ENCODE results near the gene FAM117A. TPM values are rescaled to one million over a fixed set of nuclear protein-coding genes. Genes with fewer than 3 reads are reported as not detected.

Gene FAM117A
- total RNA-seq = 6.2 TPM
- 33.1 TPM for polyA plus RNA-seq

DNA sequence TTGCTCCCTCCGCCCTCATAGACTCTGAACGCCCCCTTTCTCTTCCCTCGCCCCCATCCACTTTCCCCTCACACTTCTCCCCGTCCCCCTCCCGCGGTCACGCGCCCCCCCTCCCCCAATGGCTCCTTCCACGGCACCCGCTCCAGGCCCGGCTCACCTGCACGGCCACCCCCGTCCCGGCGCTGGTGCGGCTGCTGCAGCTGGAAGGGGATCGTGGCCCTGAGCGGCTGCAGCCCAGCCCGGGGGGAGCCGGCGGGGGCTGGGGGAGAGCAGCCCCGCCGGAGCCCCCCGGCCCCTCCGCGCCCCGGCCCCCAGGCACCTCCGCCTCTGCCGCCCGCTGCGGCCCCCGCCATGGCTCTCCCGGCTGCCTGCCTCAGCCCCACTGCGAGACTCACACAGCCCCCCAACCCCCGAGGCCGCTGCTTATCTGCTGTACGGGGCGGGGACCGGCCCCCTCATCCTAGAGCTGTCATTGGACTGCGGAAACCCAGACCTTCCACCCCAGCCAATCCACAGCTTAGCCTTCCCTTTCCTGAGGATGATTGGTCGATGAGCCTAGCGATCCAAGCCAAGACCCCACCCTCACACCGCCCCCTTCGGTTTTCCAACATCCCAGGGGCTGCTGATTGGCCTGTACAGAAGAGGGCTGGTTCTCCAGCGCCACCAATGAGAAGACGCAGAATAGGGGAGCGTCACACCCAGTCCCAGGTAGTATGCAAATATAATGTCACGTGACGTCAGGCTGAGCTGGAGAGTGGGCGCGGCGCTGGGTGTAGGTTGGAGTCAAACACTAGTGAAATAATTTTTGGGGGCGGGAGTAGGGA, at the start of gene FAM117A:
TSS of gene FAM117A (minus strand) at position 397 of the 824 bp plus-strand sequence. CDS start at position 353, 44 bp downstream.
- Histone ChIP-seq H3K4me1 (ENCODE audit: insufficient read depth) (no peaks in the 10 kb centered on the region), H3K36me3 (ENCODE audit: insufficient read depth) (no peaks in the 10 kb centered on the region), H3K4me3 (ENCODE audit: low read depth, low read length) (peak within 1 kb of the TSS; percentile 94), H3K27ac (ENCODE audit: low read depth) (no peak within 1 kb of the TSS)
- peak; percentile 97 for DNase-seq (ENCODE audit: extremely low spot score)
- 1% methylated on average over 52 of the region's 53 CpGs for WGBS

DNA sequence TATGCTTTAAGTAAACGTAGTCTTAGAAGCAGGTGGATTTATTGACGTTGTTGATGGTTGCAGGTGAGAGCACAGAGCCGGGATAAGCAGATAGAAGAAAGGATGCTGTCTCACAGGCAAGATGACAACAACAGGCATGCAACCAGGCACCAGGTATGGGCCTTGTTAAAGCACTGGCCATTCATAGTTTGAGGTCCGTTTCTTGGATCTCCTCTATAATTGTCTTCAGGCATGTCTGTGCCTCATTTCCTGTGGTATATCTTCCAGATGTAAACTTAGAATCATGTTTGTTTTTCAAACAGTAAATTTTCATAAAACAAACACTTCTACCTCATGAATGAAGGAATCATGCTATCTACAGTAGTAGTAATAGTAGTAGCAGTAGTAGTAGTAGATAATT, 45.1 kb upstream of the FAM117A start:
- no peak overlapping the region for H3K4me3 ChIP-seq (ENCODE audit: low read depth, low read length)
- WGBS = 71% methylated on average over 4 of the region's 4 CpGs
- DNase-seq (ENCODE audit: extremely low spot score) = no peak
- H3K4me1 ChIP-seq (ENCODE audit: insufficient read depth) = no peaks in the 10 kb centered on the region
- no peak overlapping the region for H3K27ac ChIP-seq (ENCODE audit: low read depth)
- peaks cover 2% of the 10 kb centered on the region for H3K36me3 ChIP-seq (ENCODE audit: insufficient read depth)

- no peak overlapping the region for H3K4me3 ChIP-seq (ENCODE audit: low read depth, low read length)
- no peak overlapping the region for H3K27ac ChIP-seq (ENCODE audit: low read depth)
- no peaks in the 10 kb centered on the region for H3K4me1 ChIP-seq (ENCODE audit: insufficient read depth)
- no peak for DNase-seq (ENCODE audit: extremely low spot score)
- WGBS = 77% methylated on average over 2 of the region's 2 CpGs
- peaks cover 8% of the 10 kb centered on the region for H3K36me3 ChIP-seq (ENCODE audit: insufficient read depth)
Measured at GRCh38 chr17:49798738-49799137, 34.8 kb upstream of the FAM117A start.

DNA sequence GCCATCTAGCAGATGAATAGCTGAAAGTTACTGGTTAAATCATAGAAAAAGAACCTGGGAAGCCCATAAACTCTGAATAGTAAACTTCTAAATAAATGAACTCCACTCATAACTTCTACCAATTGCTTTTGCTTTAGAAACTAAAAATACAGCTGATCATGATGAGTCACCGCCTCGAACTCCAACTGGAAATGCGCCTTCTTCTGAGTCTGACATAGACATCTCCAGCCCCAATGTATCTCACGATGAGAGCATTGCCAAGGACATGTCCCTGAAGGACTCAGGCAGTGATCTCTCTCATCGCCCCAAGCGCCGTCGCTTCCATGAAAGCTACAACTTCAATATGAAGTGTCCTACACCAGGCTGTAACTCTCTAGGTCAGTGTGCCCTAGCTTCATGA, 34.3 kb upstream of the FAM117A start:
- no peak for DNase-seq (ENCODE audit: extremely low spot score)
- Histone ChIP-seq H3K4me1 (ENCODE audit: insufficient read depth) (no peaks in the 10 kb centered on the region), H3K4me3 (ENCODE audit: low read depth, low read length) (no peak overlapping the region), H3K27ac (ENCODE audit: low read depth) (no peak overlapping the region), H3K36me3 (ENCODE audit: insufficient read depth) (peaks cover 11% of the 10 kb centered on the region)
- WGBS = 81% methylated on average over 8 of the region's 8 CpGs

- no peak for DNase-seq (ENCODE audit: extremely low spot score)
- 76% methylated on average over 5 of the region's 5 CpGs for WGBS
- Histone ChIP-seq H3K27ac (ENCODE audit: low read depth) (no peak overlapping the region), H3K36me3 (ENCODE audit: insufficient read depth) (peaks cover 11% of the 10 kb centered on the region), H3K4me3 (ENCODE audit: low read depth, low read length) (no peak overlapping the region), H3K4me1 (ENCODE audit: insufficient read depth) (no peaks in the 10 kb centered on the region)
Measured at GRCh38 chr17:49795372-49795771, 31.4 kb upstream of the FAM117A start.

GRCh38 chr17:49793309-49793708, 29.4 kb upstream of the FAM117A start:
- Histone ChIP-seq H3K36me3 (ENCODE audit: insufficient read depth) (peaks cover 7% of the 10 kb centered on the region), H3K4me3 (ENCODE audit: low read depth, low read length) (no peak overlapping the region), H3K27ac (ENCODE audit: low read depth) (no peak overlapping the region), H3K4me1 (ENCODE audit: insufficient read depth) (no peaks in the 10 kb centered on the region)
- 89% methylated on average over 3 of the region's 3 CpGs for WGBS
- no peak for DNase-seq (ENCODE audit: extremely low spot score)

GRCh38 chr17:49789243-49789578, 25.3 kb upstream of the FAM117A start:
- Histone ChIP-seq H3K4me1 (ENCODE audit: insufficient read depth) (no peaks in the 10 kb centered on the region), H3K27ac (ENCODE audit: low read depth) (no peak overlapping the region), H3K4me3 (ENCODE audit: low read depth, low read length) (peak overlapping the region; percentile 29), H3K36me3 (ENCODE audit: insufficient read depth) (peaks cover 3% of the 10 kb centered on the region)
- DNase-seq (ENCODE audit: extremely low spot score) = no peak
- 2% methylated on average over 17 of the region's 17 CpGs for WGBS

DNA sequence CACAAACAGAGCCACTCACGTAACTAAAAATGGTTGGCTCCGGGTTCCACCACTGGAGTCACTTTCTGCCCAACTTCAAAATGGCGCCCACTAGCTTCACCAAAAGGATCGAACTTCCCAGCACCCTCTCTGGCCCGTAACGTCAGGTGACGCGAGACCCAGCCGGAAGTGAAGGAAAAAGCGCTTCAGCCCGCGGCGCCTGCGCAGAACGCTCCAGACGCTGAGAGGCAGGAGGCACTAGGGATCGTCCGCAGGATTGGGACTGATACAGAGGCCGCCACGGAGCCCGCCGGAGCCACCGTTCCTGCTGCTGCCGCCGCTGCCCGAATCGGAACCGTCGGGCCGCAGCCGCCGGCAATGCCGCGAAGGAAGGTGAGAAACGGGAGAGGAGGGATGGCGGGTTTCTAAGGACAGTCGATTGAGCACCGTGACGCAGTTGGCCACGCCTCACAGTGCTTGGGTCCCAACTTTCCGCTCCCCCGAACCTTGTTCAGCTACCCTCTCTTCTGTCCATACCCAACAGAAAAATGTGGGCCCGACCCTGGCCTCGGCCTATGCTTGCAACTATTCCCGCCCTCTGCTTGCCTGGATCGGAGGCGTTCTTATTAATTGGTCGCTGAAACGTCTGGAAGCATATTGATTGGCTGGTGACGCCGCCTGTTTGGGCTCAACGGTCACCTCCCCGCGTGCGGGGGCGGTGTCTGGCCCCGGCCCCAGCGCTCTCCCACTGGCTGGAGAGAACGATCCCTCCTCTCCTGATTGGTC, 24.7 kb upstream of the FAM117A start, which contains the start of gene KAT7:
TSS of gene KAT7 (plus strand) at position 204 of the 765 bp plus-strand sequence. CDS start at position 358, 154 bp downstream.
- peak within 1 kb of the TSS; percentile 98 for H3K27ac ChIP-seq (ENCODE audit: low read depth)
- peaks cover 2% of the 10 kb centered on the region for H3K36me3 ChIP-seq (ENCODE audit: insufficient read depth)
- under 1% methylated on average over 59 of the region's 59 CpGs for WGBS
- H3K4me3 ChIP-seq (ENCODE audit: low read depth, low read length) = peak within 1 kb of the TSS; percentile 67
- H3K4me1 ChIP-seq (ENCODE audit: insufficient read depth) = no peaks in the 10 kb centered on the region
- DNase-seq (ENCODE audit: extremely low spot score) = peak; percentile 99

GRCh38 chr17:49787884-49788477, 24.1 kb upstream of the FAM117A start:
- Histone ChIP-seq H3K4me1 (ENCODE audit: insufficient read depth) (no peaks in the 10 kb centered on the region), H3K36me3 (ENCODE audit: insufficient read depth) (no peaks in the 10 kb centered on the region), H3K27ac (ENCODE audit: low read depth) (peak overlapping the region; percentile 74), H3K4me3 (ENCODE audit: low read depth, low read length) (peak overlapping the region; percentile 38)
- 1% methylated on average over 17 of the region's 17 CpGs for WGBS
- no peak for DNase-seq (ENCODE audit: extremely low spot score)

GRCh38 chr17:49784636-49785035, 20.7 kb upstream of the FAM117A start:
- Histone ChIP-seq H3K36me3 (ENCODE audit: insufficient read depth) (no peaks in the 10 kb centered on the region), H3K4me3 (ENCODE audit: low read depth, low read length) (no peak overlapping the region), H3K4me1 (ENCODE audit: insufficient read depth) (no peaks in the 10 kb centered on the region), H3K27ac (ENCODE audit: low read depth) (no peak overlapping the region)
- DNase-seq (ENCODE audit: extremely low spot score) = no peak
- 46% methylated on average over 1 of the region's 1 CpG for WGBS

DNA sequence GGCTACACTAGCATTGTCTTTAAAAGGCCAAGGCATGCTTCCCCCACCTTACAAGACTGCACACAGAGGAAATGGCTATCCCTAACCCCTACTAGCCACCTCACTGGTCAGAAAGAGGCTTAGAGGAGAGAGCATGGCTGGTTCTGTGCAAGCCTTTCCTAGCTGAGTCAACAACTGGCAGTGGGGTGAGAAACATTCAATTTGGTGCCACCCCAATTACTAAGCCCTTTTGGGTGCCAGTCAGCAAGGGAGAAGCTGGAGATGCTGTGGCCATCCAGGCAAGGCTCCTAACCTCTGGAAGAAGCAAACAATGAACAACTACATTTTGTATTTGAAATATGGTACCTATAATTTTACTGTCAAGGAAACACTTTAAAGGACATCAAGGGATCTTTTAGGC, 19.9 kb upstream of the FAM117A start:
- H3K27ac ChIP-seq (ENCODE audit: low read depth) = no peak overlapping the region
- no peak for DNase-seq (ENCODE audit: extremely low spot score)

GRCh38 chr17:49783071-49783715, 19.3 kb upstream of the FAM117A start:
- Histone ChIP-seq H3K4me1 (ENCODE audit: insufficient read depth) (no peaks in the 10 kb centered on the region), H3K36me3 (ENCODE audit: insufficient read depth) (no peaks in the 10 kb centered on the region), H3K27ac (ENCODE audit: low read depth) (no peak overlapping the region), H3K4me3 (ENCODE audit: low read depth, low read length) (no peak overlapping the region)
- DNase-seq (ENCODE audit: extremely low spot score) = no peak
- 19% methylated on average over 3 of the region's 3 CpGs for WGBS

More for the DNA sequence above, 19.9 kb upstream of the FAM117A start:
- no peaks in the 10 kb centered on the region for H3K4me1 ChIP-seq (ENCODE audit: insufficient read depth)
- H3K4me3 ChIP-seq (ENCODE audit: low read depth, low read length) = no peak overlapping the region
- H3K36me3 ChIP-seq (ENCODE audit: insufficient read depth) = no peaks in the 10 kb centered on the region

DNA sequence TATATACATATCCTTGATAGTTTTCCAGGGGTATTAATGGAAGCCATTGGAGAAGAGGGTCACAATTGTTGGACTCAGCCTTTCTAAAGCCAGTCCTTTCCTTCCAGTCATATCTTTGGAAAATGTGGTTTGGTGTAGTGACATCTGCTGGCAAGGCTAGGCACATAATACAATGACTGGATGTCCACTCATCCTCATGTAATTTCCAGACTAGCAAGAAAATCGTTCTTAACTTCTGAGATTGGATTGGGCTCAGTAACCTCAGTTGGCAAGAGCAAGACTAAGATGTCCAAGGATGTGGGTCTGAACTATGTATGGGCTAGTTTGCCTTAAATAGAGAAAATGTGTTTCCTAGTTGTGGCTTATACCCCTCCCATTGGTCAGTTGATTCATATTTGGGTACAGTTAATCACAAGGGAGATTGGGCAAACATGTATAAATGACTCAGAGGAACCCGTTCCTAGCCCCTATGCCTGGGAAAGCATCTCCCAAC, 15.9 kb upstream of the FAM117A start:
- H3K36me3 ChIP-seq (ENCODE audit: insufficient read depth) = no peaks in the 10 kb centered on the region
- H3K4me1 ChIP-seq (ENCODE audit: insufficient read depth) = no peaks in the 10 kb centered on the region
- 8% methylated on average over 2 of the region's 2 CpGs for WGBS
- no peak overlapping the region for H3K4me3 ChIP-seq (ENCODE audit: low read depth, low read length)
- no peak for DNase-seq (ENCODE audit: extremely low spot score)
- H3K27ac ChIP-seq (ENCODE audit: low read depth) = peak overlapping the region; percentile 38
